Panc1 (cell line): ENCODE measurements around the gene GABRA4. TPM values are rescaled to one million over a fixed set of nuclear protein-coding genes. Genes with fewer than 3 reads are reported as not detected.

ENCODE experiments used
- ATAC-seq: fragments of 200-7000 bp; cut with Tn5 transposase; 2 replicates; pipeline ENCODE4 v1.9.1; 2020; ENCODE audit warnings: mild to moderate bottlenecking, moderate library complexity
- BruUV-seq: library from RNA; stranded (reverse); fragments of 400-500 nt; replicated peaks from 2 replicates; lab custom pipeline; 2021; lab: Mats Ljungman, UMichigan
- CTCF ChIA-PET: fragments of 300-600 bp; sonication (Branson Sonifier 250); formaldehyde crosslinking; loops from one replicate; lab custom pipeline; 2022; ENCODE audit warnings: antibody characterized with exemption; lab: Charles Lee
- POLR2A ChIA-PET: fragments of 300-600 bp; sonication (Branson Sonifier 250); formaldehyde crosslinking; loops from one replicate; lab custom pipeline; 2022; ENCODE audit warnings: antibody characterized with exemption; lab: Charles Lee
- DNase-seq: peaks from one replicate; pipeline ENCODE4 v3.0.0-alpha.2; 2010; ENCODE audit warnings: low read depth, low spot score
- H3K27ac ChIP-seq: 2 replicates; pipeline ENCODE4 v1.5.1; 2011; ENCODE audit warnings: mild to moderate bottlenecking, low read length, inconsistent platforms
- H3K27me3 ChIP-seq: fragments of 200-500 bp; sonication (Bioruptor generic); 2 replicates; pipeline ENCODE4 v1.6.0; 2014; ENCODE audit warnings: low read length, inconsistent platforms; ENCODE audit not compliant: control insufficient read depth, insufficient read depth
- H3K36me3 ChIP-seq: fragments of 200-500 bp; sonication (Bioruptor generic); 2 replicates; pipeline ENCODE4 v1.5.1; 2014; ENCODE audit warnings: inconsistent platforms, mild to moderate bottlenecking, low read length, moderate library complexity; ENCODE audit not compliant: control insufficient read depth, insufficient read depth
- H3K4me1 ChIP-seq: 2 replicates; pipeline ENCODE4 v1.5.1; 2011; ENCODE audit warnings: inconsistent platforms, mild to moderate bottlenecking, low read length, moderate library complexity; ENCODE audit not compliant: control insufficient read depth, insufficient read depth
- H3K4me3 ChIP-seq, 2 experiments: 2 replicates each; pipeline ENCODE4 v1.5.1; 2011 to 2012; ENCODE audit warnings: low read depth in 2 of 2, low read length in 2 of 2, mild to moderate bottlenecking in 2 of 2, inconsistent platforms in 1 of 2, moderate library complexity in 1 of 2
- H3K9me3 ChIP-seq: fragments of 200-500 bp; sonication (Bioruptor generic); 2 replicates; pipeline ENCODE4 v1.5.1; 2014; ENCODE audit warnings: low read depth, mild to moderate bottlenecking, inconsistent platforms, low read length, moderate library complexity; ENCODE audit not compliant: control insufficient read depth, insufficient read depth
- POLR2AphosphoS5 ChIP-seq: IDR thresholded peaks from 2 replicates; pipeline ENCODE4 v1.6.1; 2012; ENCODE audit warnings: mild to moderate bottlenecking, low read depth, low read length, moderate library complexity
- REST ChIP-seq, 2 experiments: IDR thresholded peaks; 2 replicates each; pipeline ENCODE4 v1.6.1; 2011 to 2012; ENCODE audit warnings: low read depth in 2 of 2, control low read depth in 1 of 2, low read length in 1 of 2, mild to moderate bottlenecking in 1 of 2, moderate library complexity in 1 of 2; ENCODE audit not compliant: insufficient read depth in 1 of 2
- SIN3A ChIP-seq: IDR thresholded peaks from 2 replicates; pipeline ENCODE4 v1.6.1; 2012; ENCODE audit warnings: low read depth, mild to moderate bottlenecking, low read length, moderate library complexity, borderline replicate concordance; ENCODE audit not compliant: insufficient read depth
- TCF7L2 ChIP-seq: IDR thresholded peaks from 2 replicates; pipeline ENCODE4 v1.6.1; 2011; ENCODE audit warnings: mild to moderate bottlenecking, low read depth, low read length, inconsistent platforms
- in situ Hi-C: cut with HindIII; loops from 2 replicates; pipeline ENCODE4 v1.10.0; 2016; ENCODE audit warnings: low sequenced_read_pairs, low pct_unique_long_range_greater_than_20kb
- intact Hi-C: fragments of 100-400 bp; cut with micrococcal nuclease; formaldehyde crosslinking; loops from one replicate; pipeline ENCODE4 v1.10.0; 2022; ENCODE audit not compliant: unreplicated experiment
- total RNA-seq: library from RNA; stranded (reverse); gene quantifications from one replicate; pipeline ENCODE4 v1.2.1, GENCODE V29; 2021; ENCODE audit not compliant: unreplicated experiment
- TF ChIP-seq, protein P1 (sequence below): fragments of 450-650 bp; IDR thresholded peaks from 2 replicates; pipeline ENCODE4 v1.5.1; 2017; ENCODE audit warnings: mild to moderate bottlenecking

Gene GABRA4
- total RNA-seq, 1 experiment from 2014 or later: not detected

DNA sequence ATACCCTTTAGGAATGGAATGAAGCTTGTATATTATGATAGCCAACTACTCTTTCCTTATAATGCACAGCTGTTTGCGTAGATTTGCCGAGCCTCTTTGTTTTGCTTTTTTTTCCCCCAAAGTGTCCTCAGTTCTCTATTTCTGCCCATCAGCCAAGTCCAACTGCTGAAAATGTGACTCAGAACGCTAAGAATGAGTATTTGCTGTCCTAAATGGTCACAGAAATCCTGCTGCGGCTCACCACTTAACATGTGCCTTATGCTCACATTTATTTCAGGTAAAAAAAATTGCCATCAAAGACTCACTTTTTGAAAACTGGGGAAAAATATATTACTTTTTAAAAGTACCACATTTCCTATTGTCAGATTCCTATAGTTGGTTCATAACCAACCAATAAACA lies 36.9 kb downstream of the GABRA4 start:
- H3K27me3 ChIP-seq: no peaks in the 10 kb centered on the region
- H3K4me1 ChIP-seq: no peaks in the 10 kb centered on the region
- ATAC-seq (no peak), DNase-seq (no peak)
- in situ Hi-C loops (no loop called here), intact Hi-C loops (no loop called here)
- H3K27ac ChIP-seq: no peak overlapping the region
- BruUV-seq: no TSS peak
- CTCF ChIA-PET: no interaction called here
- POLR2A ChIA-PET: no interaction called here
- H3K36me3 ChIP-seq: no peaks in the 10 kb centered on the region
- TF ChIP-seq POLR2AphosphoS5 (no peak), SIN3A (no peak)
- H3K9me3 ChIP-seq: no peaks in the 10 kb centered on the region
- H3K4me3 ChIP-seq: no peak overlapping the region

DNA sequence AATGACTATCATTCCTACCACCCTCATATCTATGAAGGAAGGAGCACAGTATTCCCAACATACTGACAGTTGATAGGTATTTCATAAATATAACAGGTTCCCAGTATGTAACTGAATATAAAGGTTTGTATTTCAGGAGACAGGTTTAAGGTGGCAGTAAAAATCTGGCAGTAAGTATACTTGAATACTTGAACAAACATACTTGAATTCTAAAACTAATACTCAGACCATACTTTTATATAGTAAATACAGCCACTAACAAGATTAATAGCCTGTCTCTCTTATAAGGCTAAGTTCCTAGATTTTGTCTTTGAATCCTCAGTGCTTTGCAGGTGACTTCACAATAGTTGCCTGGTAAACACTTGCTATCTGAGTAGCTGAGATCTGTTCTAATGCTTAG lies 37.8 kb downstream of the GABRA4 start:
- ChIA-PET POLR2A (no interaction called here), CTCF (no interaction called here)
- TF ChIP-seq SIN3A (no peak), POLR2AphosphoS5 (no peak), REST (IDR thresholded peaks at IDR 0.05; ENCODE audit: insufficient read depth in 1 of 2, low read depth in 2 of 2, low read length in 1 of 2) (no peak), TCF7L2 (no peak)
- TF ChIP-seq, protein P1, sequence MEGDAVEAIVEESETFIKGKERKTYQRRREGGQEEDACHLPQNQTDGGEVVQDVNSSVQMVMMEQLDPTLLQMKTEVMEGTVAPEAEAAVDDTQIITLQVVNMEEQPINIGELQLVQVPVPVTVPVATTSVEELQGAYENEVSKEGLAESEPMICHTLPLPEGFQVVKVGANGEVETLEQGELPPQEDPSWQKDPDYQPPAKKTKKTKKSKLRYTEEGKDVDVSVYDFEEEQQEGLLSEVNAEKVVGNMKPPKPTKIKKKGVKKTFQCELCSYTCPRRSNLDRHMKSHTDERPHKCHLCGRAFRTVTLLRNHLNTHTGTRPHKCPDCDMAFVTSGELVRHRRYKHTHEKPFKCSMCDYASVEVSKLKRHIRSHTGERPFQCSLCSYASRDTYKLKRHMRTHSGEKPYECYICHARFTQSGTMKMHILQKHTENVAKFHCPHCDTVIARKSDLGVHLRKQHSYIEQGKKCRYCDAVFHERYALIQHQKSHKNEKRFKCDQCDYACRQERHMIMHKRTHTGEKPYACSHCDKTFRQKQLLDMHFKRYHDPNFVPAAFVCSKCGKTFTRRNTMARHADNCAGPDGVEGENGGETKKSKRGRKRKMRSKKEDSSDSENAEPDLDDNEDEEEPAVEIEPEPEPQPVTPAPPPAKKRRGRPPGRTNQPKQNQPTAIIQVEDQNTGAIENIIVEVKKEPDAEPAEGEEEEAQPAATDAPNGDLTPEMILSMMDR: no peak
- Histone ChIP-seq H3K4me1 (no peaks in the 10 kb centered on the region), H3K27me3 (no peaks in the 10 kb centered on the region), H3K4me3 (no peak overlapping the region), H3K36me3 (no peaks in the 10 kb centered on the region), H3K9me3 (no peaks in the 10 kb centered on the region), H3K27ac (no peak overlapping the region)
- DNase-seq (no peak), ATAC-seq (no peak)
- BruUV-seq: no TSS peak
- intact Hi-C loops (no loop called here), in situ Hi-C loops (no loop called here)

DNA sequence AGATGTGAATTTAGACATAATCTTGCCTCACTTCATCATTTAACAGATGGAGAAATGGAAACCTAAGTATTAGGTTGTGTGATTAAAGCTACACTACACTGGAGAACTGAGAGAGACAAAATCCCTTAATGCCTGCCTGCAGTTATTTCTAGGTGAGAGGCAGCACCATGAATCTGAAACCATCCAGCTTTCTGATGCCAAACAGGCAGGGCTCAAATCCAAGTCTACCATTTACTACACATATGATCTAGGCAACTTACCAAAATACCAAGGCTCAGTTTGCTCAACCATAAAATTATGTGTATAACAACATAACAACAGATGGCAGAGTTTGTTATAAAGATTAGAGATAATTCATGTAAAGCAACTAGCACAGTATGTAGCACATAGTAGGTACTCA lies 38.7 kb downstream of the GABRA4 start:
- ATAC-seq (no peak), DNase-seq (no peak)
- Histone ChIP-seq H3K4me1 (no peaks in the 10 kb centered on the region), H3K27me3 (no peaks in the 10 kb centered on the region), H3K27ac (no peak overlapping the region), H3K36me3 (no peaks in the 10 kb centered on the region), H3K4me3 (no peak overlapping the region), H3K9me3 (no peaks in the 10 kb centered on the region)
- BruUV-seq: no TSS peak
- ChIA-PET POLR2A (no interaction called here), CTCF (no interaction called here)
- intact Hi-C loops (no loop called here), in situ Hi-C loops (no loop called here)
- TF ChIP-seq POLR2AphosphoS5: no peak
- TF ChIP-seq SIN3A: no peak
- no peak for TF ChIP-seq REST (IDR thresholded peaks at IDR 0.05; ENCODE audit: insufficient read depth in 1 of 2, low read depth in 2 of 2, low read length in 1 of 2)
- TF ChIP-seq, protein P1: no peak
- TF ChIP-seq TCF7L2: no peak
